Measurements from ENCODE around the gene ZFR2. TPM values are rescaled to one million over a fixed set of nuclear protein-coding genes. Genes with fewer than 3 reads are reported as not detected.

The ZFR2 gene
- total RNA-seq, 4 donors from 2014 or later: not detected

GRCh38 chr19:3803114-3803888 is 65.5 kb downstream of the ZFR2 start:
- no peak for TF ChIP-seq CTCF (IDR thresholded peaks at IDR 0.05; ENCODE audit: low read depth)

- no peak for TF ChIP-seq CTCF (IDR thresholded peaks at IDR 0.05; ENCODE audit: low read depth)
Measured at GRCh38 chr19:3801412-3802096, 67.3 kb downstream of the ZFR2 start.

GRCh38 chr19:3800996-3801395 is 67.8 kb downstream of the ZFR2 start:
- TF ChIP-seq CTCF (IDR thresholded peaks at IDR 0.05; ENCODE audit: low read depth): no peak

- TF ChIP-seq CTCF (IDR thresholded peaks at IDR 0.05; ENCODE audit: low read depth): no peak
Measured at GRCh38 chr19:3798137-3798536, 70.7 kb downstream of the ZFR2 start.

GRCh38 chr19:3796358-3796757 is 72.5 kb downstream of the ZFR2 start:
- TF ChIP-seq CTCF (IDR thresholded peaks at IDR 0.05; ENCODE audit: low read depth): no peak

- TF ChIP-seq CTCF (IDR thresholded peaks at IDR 0.05; ENCODE audit: low read depth): no peak
Measured at GRCh38 chr19:3793799-3794198, 75.0 kb downstream of the ZFR2 start.

- TF ChIP-seq CTCF (IDR thresholded peaks at IDR 0.05; ENCODE audit: low read depth): no peak
Measured at GRCh38 chr19:3792114-3792513, 76.7 kb downstream of the ZFR2 start.

All from subcutaneous adipose tissue (tissue), 4 donors.